Activated effector memory CD4-positive, alpha-beta T cell treated with anti-CD3 and anti-CD28 coated beads, Interleukin-2, amount 50 U/mL, for 16 hours (primary cell): ENCODE results near the gene OR14A2.
"Not testable (repeated sequence)": the region's sequence is repeated elsewhere in the genome, so short reads cannot be mapped to it uniquely, and the experiment has no call there.

Experiments used
- DNase-seq: peaks from one replicate; pipeline ENCODE4 v3.0.0-alpha.2; 2020

The OR14A2 gene

GRCh38 chr1:247748041-247748440, at the start of gene OR14A2:
OR14A2 (minus strand) TSS chr1:247748141.
- no peak for DNase-seq

GRCh38 chr1:247797518-247797917, 49.6 kb upstream of the OR14A2 start:
- DNase-seq = no peak

GRCh38 chr1:247769603-247770002, 21.7 kb upstream of the OR14A2 start:
- DNase-seq = no peak

- DNase-seq = no peak
These were observed 12.5 kb upstream of the OR14A2 start, which contains the start of gene OR1C1 for GRCh38 chr1:247760456-247760855. OR1C1 (minus strand) TSS chr1:247760556; CDS start chr1:247758406, 2,150 bp downstream.

- not testable (repeated sequence) for DNase-seq
These were observed 6.4 kb upstream of the OR14A2 start for GRCh38 chr1:247754311-247754710.

GRCh38 chr1:247749870-247750269, 1.9 kb upstream of the OR14A2 start:
- peak; percentile 53 for DNase-seq

- no peak for DNase-seq
These were observed 325 bp downstream of the OR14A2 start for GRCh38 chr1:247747616-247748015.

GRCh38 chr1:247746391-247746935, 1.5 kb downstream of the OR14A2 start:
- DNase-seq = no peak

- not testable (repeated sequence) for DNase-seq
These were observed 5.7 kb downstream of the OR14A2 start for GRCh38 chr1:247742215-247742760.

GRCh38 chr1:247741756-247742155, 6.2 kb downstream of the OR14A2 start:
- DNase-seq = no peak

GRCh38 chr1:247740721-247741120, 7.2 kb downstream of the OR14A2 start:
- DNase-seq = no peak

- no peak for DNase-seq
These were observed 9.6 kb downstream of the OR14A2 start, which contains the start of gene OR14K1 for GRCh38 chr1:247738315-247738714. OR14K1 (plus strand) TSS chr1:247738615; CDS start chr1:247738615, 0 bp downstream.

- DNase-seq = no peak
These were observed 26.7 kb downstream of the OR14A2 start for GRCh38 chr1:247721222-247721621.

- no peak for DNase-seq
These were observed 31.4 kb downstream of the OR14A2 start, which contains the start of gene OR6F1 for GRCh38 chr1:247716546-247716945. OR6F1 (minus strand) TSS chr1:247716646; CDS start chr1:247712755, 3,891 bp downstream.

GRCh38 chr1:247713753-247714152, 34.2 kb downstream of the OR14A2 start:
- DNase-seq = no peak

GRCh38 chr1:247710681-247711080, 37.3 kb downstream of the OR14A2 start:
- not testable (repeated sequence) for DNase-seq

GRCh38 chr1:247701338-247701737, 46.6 kb downstream of the OR14A2 start:
- DNase-seq = no peak

- peak; percentile 63 for DNase-seq
These were observed 66.5 kb downstream of the OR14A2 start for GRCh38 chr1:247681288-247681897.

GRCh38 chr1:247680171-247680570, 67.8 kb downstream of the OR14A2 start:
- no peak for DNase-seq

GRCh38 chr1:247679639-247680038, 68.3 kb downstream of the OR14A2 start, which contains the start of gene OR13G1:
OR13G1 (minus strand) TSS chr1:247679739; CDS start chr1:247673041, 6,698 bp downstream.
- no peak for DNase-seq
